Neutrophil (primary cell): ENCODE results near the gene PPP2R5D.

Experiments used
- H3K27ac ChIP-seq: fragments of 200-600 bp; sonication (generic); 2 replicates; pipeline ENCODE4 v1.5.1; 2016; ENCODE audit warnings: mild to moderate bottlenecking, moderate library complexity
- H3K27me3 ChIP-seq: fragments of 200-600 bp; sonication (generic); 2 replicates; pipeline ENCODE4 v1.6.0; 2016; ENCODE audit warnings: mild to moderate bottlenecking
- H3K36me3 ChIP-seq: fragments of 200-600 bp; sonication (generic); 2 replicates; pipeline ENCODE4 v1.5.1; 2017
- H3K4me1 ChIP-seq, 2 experiments: fragments of 200-600 bp in 1 of 2; sonication (generic) in 1 of 2; 1 replicate in 1 of 2; 2 replicates in 1 of 2; pipeline versions ENCODE4 v1.5.1 to v1.6.1; 2013 to 2016; ENCODE audit warnings: low read depth in 1 of 2, low read length in 1 of 2, mild to moderate bottlenecking in 1 of 2, moderate library complexity in 1 of 2; ENCODE audit not compliant: control insufficient read depth in 1 of 2, insufficient read depth in 1 of 2
- H3K4me3 ChIP-seq, 2 experiments: fragments of 200-600 bp in 1 of 2; sonication (generic) in 1 of 2; 1 replicate in 1 of 2; 2 replicates in 1 of 2; pipeline ENCODE4 v1.5.1; 2013 to 2016; ENCODE audit warnings: low read depth in 1 of 2, low read length in 1 of 2, mild to moderate bottlenecking in 1 of 2, moderate library complexity in 1 of 2
- H3K9me3 ChIP-seq: fragments of 200-600 bp; sonication (generic); 2 replicates; pipeline ENCODE4 v1.5.1; 2016
- TF ChIP-seq, protein P1 (sequence below): fragments of 200-600 bp; sonication (generic); IDR thresholded peaks from 2 replicates; pipeline ENCODE4 v1.5.1; 2016; ENCODE audit warnings: antibody characterized with exemption

Gene PPP2R5D

DNA sequence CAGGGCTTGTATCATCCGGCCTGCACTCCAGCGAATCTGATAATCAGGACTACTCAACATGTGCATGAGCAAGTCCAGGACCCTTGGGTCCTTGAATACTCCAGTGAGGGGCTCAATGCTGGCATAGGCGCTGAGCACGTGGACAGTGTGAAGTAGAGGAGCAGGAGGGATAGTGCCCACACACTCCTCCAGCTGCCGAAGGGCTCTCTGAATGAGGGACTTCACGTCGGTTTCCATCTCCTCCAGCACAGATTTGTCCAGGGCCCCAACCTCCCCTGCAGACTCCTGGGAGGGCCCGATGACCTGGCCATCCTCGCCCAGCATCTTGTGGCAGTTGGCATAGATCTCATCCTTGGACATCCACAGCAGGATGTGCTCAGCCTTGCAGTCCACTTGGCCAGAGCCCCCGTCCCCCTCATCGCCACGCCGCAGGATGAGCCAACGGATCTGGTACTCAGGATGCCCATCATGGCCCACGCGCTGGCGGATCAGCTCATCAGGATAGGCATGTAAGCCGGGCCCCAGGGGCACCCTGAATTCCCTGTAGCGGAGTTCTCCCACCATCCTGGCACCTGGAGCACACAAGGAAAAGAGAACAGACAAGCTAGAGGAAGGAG, 68.0 kb downstream of the PPP2R5D start:
- Histone ChIP-seq H3K27me3 (no peaks in the 10 kb centered on the region), H3K4me3 (no peak overlapping the region), H3K27ac (peak overlapping the region; percentile 88), H3K36me3 (peaks cover 26% of the 10 kb centered on the region), H3K9me3 (no peaks in the 10 kb centered on the region), H3K4me1 (peaks cover 12 to 19% of the 10 kb centered on the region in 2 experiments)
- TF ChIP-seq, protein P1, sequence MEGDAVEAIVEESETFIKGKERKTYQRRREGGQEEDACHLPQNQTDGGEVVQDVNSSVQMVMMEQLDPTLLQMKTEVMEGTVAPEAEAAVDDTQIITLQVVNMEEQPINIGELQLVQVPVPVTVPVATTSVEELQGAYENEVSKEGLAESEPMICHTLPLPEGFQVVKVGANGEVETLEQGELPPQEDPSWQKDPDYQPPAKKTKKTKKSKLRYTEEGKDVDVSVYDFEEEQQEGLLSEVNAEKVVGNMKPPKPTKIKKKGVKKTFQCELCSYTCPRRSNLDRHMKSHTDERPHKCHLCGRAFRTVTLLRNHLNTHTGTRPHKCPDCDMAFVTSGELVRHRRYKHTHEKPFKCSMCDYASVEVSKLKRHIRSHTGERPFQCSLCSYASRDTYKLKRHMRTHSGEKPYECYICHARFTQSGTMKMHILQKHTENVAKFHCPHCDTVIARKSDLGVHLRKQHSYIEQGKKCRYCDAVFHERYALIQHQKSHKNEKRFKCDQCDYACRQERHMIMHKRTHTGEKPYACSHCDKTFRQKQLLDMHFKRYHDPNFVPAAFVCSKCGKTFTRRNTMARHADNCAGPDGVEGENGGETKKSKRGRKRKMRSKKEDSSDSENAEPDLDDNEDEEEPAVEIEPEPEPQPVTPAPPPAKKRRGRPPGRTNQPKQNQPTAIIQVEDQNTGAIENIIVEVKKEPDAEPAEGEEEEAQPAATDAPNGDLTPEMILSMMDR = no peak

DNA sequence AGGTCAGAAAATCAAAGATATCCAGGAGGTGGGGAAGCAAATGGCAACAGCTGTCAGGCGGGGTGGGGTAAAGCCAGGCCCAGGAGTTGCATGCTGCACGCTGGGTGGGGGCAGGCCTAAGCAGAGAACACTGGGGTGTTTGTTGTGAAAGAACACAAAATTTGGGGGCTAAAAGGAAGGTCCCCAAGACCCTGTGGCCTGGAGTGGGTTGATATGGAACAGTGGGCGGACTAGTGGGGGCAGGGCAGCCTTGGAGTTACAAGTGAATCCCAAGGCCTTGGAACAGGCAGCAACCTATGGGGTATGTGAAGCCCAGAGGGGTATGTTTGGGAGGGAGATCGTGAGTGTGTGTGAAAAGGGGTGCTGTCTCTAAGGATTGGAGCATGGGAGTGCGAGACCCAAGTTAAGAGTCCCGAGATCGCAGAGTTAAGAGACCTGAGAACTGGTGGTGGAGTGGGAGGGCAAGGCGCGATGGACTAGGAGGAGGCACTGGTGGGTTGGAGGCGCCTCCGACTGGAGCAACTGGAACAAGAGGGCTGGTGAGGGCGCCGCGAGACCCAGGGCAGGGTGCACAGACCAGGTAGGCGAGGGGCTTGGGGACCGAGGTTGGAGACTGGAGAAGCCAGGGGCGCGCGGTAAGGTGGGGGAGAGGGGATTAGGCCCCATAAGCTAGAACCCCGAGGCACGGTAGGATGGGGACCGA, 68.6 kb downstream of the PPP2R5D start:
- no peaks in the 10 kb centered on the region for H3K9me3 ChIP-seq
- peaks cover 21% of the 10 kb centered on the region for H3K36me3 ChIP-seq
- peak overlapping the region; percentile 88 for H3K27ac ChIP-seq
- H3K4me1 ChIP-seq = peaks cover 12 to 19% of the 10 kb centered on the region in 2 experiments
- TF ChIP-seq, protein P1 = no peak
- no peaks in the 10 kb centered on the region for H3K27me3 ChIP-seq
- H3K4me3 ChIP-seq = peak overlapping the region; percentile 74 to 84

DNA sequence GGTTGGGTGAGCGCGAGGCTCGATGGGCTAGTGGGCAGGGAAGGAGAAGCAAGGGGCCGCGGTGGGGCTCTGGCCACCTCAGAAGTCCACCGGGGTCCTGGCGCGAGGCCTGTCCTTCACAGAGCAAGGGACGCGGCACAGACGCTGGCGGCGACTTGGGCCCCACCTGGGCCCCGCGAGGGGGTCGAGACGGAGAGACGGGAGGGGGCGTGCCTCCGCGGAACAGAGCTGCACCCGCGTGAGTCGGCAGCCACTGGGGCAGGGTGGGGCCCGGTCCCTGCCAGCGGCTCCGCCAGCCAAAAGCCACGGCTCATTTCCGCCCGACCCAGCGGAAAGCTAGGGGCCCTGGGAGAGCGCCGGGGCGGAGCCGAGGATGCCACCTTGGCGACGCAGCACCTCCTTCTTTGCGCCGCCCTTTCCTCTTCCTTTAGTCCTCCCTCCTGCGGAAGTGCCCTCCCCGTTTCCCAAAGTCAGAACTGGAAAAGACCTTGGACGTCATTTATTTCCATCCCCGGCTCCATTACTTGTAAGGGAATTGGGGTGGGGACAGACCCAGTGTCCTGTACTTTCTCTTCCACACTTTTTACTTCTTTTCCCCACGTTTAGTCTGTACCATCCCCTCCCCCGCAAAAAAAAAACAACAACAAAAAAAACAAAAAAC, 69.3 kb downstream of the PPP2R5D start, which contains the start of gene CUL7:
Gene CUL7, minus strand, starts transcription at position 307 of the 661 bp plus-strand sequence. CDS start 1,063 bp downstream, outside the sequence.
- peaks cover 16% of the 10 kb centered on the region for H3K36me3 ChIP-seq
- no peaks in the 10 kb centered on the region for H3K9me3 ChIP-seq
- peak within 1 kb of the TSS; percentile 74 to 84 for H3K4me3 ChIP-seq
- H3K27me3 ChIP-seq = no peaks in the 10 kb centered on the region
- H3K27ac ChIP-seq = peak within 1 kb of the TSS; percentile 88
- peaks cover 18 to 23% of the 10 kb centered on the region in 2 experiments for H3K4me1 ChIP-seq
- TF ChIP-seq, protein P1 = no peak

DNA sequence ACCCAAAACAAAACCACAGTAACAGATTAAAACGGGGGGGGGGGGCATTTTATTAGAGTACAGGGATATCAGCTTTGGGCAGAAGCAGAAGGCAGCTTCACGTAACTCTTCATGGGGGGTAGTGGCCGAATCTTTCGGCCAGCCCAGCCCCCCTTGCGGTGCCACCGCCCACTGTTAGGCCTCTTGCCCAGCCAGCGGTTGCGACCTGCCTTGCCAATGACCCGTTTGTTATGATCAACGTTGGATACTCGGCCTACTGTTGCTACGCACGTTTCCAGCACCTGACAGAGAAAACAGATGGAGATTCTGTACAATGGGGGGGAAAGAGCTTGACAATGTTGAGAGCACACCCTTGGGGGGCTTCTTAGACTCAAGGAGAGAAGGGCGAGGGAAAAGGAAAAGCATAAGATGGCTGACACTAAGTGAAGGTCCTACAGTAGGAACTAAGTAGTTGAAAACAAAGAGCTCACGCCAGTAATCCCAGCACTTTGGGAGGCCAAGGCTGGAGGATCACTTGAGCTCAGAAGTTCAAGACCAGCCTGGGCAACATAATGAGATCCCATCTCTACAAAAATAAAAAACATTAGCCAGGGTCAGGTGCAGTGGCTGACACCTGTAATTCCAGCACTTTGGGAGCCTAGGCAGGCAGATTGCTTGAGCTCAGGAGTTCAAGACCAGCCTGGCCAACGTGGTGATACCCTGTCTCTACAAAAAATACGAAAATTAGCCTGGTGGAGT, 70.0 kb downstream of the PPP2R5D start:
- Histone ChIP-seq H3K4me3 (peak overlapping the region; percentile 74 to 84), H3K36me3 (peaks cover 9% of the 10 kb centered on the region), H3K9me3 (no peaks in the 10 kb centered on the region), H3K27me3 (no peaks in the 10 kb centered on the region), H3K4me1 (peaks cover 22 to 24% of the 10 kb centered on the region in 2 experiments), H3K27ac (peak overlapping the region; percentile 88)
- TF ChIP-seq, protein P1 = no peak

DNA sequence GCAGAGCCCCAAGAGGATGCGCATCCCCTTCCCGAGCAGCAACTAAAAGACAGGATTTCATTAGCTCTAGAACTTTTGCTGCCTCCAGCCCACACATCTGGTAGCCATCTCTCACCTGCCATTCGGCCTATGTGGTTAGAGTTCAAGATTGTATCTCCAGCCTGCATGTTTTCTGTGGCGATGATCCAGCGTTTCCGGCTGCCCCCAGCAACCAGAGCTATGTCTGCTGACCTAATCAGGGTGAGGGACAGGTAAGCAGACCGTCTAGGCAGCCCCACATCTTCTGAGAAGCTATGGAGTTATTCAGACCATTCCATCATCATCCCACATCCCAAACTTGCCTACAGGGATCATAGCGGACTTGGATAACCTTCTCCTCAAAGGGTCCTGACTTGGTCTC, 71.6 kb downstream of the PPP2R5D start:
- Histone ChIP-seq H3K9me3 (no peaks in the 10 kb centered on the region), H3K4me3 (no peak overlapping the region), H3K4me1 (peaks cover 31 to 32% of the 10 kb centered on the region in 2 experiments), H3K27me3 (no peaks in the 10 kb centered on the region), H3K36me3 (no peaks in the 10 kb centered on the region), H3K27ac (no peak overlapping the region)
- TF ChIP-seq, protein P1 = no peak
